Lung (tissue), 12 donors: ENCODE results near the gene KATNIP. TPM values are rescaled to one million over a fixed set of nuclear protein-coding genes. Genes with fewer than 3 reads are reported as not detected.

ENCODE experiments used
- ATAC-seq: fragments of 200-7000 bp; cut with Tn5 transposase; one replicate; pipeline ENCODE4 v1.9.1; 2020; ENCODE audit warnings: moderate number of reproducible peaks; ENCODE audit not compliant: insufficient read depth, low FRiP score
- DNase-seq, 3 donors: peaks; one replicate each; pipeline ENCODE4 v3.0.0-alpha.2; 2013 to 2017
- H3K27ac ChIP-seq, 2 donors: one replicate each; pipeline ENCODE4 v1.5.1; 2013; ENCODE audit warnings: mild to moderate bottlenecking in 2 of 2, moderate library complexity in 2 of 2, control low read depth in 1 of 2, inconsistent platforms in 1 of 2, low read depth in 1 of 2, low read length in 1 of 2
- H3K27me3 ChIP-seq, 3 donors: one replicate each; pipeline ENCODE4 v1.5.1; 2013; ENCODE audit warnings: low read length in 2 of 3; ENCODE audit not compliant: control insufficient read depth in 3 of 3, insufficient read depth in 3 of 3
- H3K36me3 ChIP-seq, 4 donors: one replicate each; pipeline ENCODE4 v1.5.1; 2013; ENCODE audit warnings: low read length in 4 of 4, mild to moderate bottlenecking in 1 of 4, moderate library complexity in 1 of 4; ENCODE audit not compliant: control insufficient read depth in 4 of 4, insufficient read depth in 4 of 4
- H3K4me1 ChIP-seq, 5 donors: one replicate each; pipeline ENCODE4 v1.5.1; 2013; ENCODE audit warnings: low read length in 5 of 5, mild to moderate bottlenecking in 2 of 5, moderate library complexity in 1 of 5; ENCODE audit not compliant: control insufficient read depth in 5 of 5, insufficient read depth in 5 of 5
- H3K4me3 ChIP-seq: one replicate; pipeline ENCODE4 v1.5.1; 2013; ENCODE audit warnings: mild to moderate bottlenecking, control low read depth, moderate library complexity
- H3K9ac ChIP-seq, 2 donors: one replicate each; pipeline ENCODE4 v1.5.1; 2013; ENCODE audit warnings: low read length in 2 of 2, control low read depth in 1 of 2; ENCODE audit not compliant: insufficient read depth in 1 of 2
- H3K9me3 ChIP-seq, 4 donors: one replicate each; pipeline ENCODE4 v1.5.1; 2013; ENCODE audit warnings: low read length in 3 of 4, mild to moderate bottlenecking in 1 of 4, moderate library complexity in 1 of 4; ENCODE audit not compliant: control insufficient read depth in 4 of 4, insufficient read depth in 3 of 4
- WGBS, 2 donors: extraction: QIAGEN DNeasy Blood & Tissue Kit; methylation state at CpG; one replicate each; pipeline ENCODE4 v1.1.7; 2013; 5-methylcytosine and 5-hydroxymethylcytosine counted together
- polyA plus RNA-seq, 2 donors: library from polyadenylated mRNA; stranded (reverse); fragments of 200-250 nt; gene quantifications; one replicate each; pipeline ENCODE4 v1.2.1, GENCODE V29; 2013
- total RNA-seq, 2 donors: library from RNA; depleted of rRNA in 1 of 2; stranded (reverse); fragments of >200 nt in 1 of 2; gene quantifications; one replicate each; pipeline ENCODE4 v1.2.1, GENCODE V29; 2014 to 2021
- TF ChIP-seq, protein P1 (sequence below): IDR thresholded peaks from 2 replicates; pipeline ENCODE4 v1.5.1; 2012; ENCODE audit warnings: mild to moderate bottlenecking; ENCODE audit errors: control extremely low read depth, extremely low read depth
- donor health status: control.
- donor health status: control.
- donor health status: Bipolar disorder and iron deficiency.
- donor health status: healthy.
- donor health status: DM: yes; HTN: yes; CAD: no.

Gene KATNIP
- total and polyA plus RNA-seq, 4 donors: 9.7 to 46.4 (median 24.3) TPM

DNA sequence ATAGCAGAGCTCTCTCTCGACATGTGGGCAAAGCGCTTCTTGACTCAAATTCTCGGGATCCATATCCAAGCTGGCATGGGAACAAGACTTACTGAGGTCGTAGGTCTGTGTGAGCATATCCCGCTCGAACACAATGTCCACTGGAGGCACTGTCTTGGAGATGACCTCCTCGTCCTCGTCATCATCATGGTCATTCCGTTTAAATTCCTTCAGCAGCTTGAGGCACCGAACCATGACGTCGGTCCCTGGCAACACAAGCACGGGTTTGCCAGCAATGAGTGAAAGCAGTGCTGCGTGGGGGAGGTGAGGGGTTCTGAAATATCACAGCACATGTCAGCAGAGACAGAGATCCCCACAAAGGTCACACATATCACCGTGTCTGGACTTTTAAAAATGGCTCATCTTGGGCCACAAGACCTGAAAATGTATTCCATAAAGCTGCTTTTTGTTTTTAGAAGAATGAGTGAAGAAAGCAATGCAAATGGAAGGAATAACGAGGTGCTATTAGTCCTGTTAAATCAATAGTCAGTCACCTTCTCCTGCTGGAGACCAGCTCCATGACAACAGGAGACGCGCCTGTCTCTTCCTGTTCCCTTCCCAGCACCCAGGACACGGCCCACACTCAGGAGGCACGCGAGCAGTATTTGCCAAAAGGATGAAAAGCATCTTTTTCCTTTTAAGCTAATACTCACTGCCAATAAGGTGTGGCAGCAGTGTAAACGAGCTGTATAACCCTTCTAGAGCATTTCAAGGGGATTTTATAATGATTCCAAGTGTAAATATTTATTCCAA lies 38.1 kb upstream of the KATNIP start:
- H3K27ac ChIP-seq: peak overlapping the region in 1 of 2 donors; percentile 51
- H3K4me1 ChIP-seq: no peaks in the 10 kb centered on the region
- TF ChIP-seq, protein P1, sequence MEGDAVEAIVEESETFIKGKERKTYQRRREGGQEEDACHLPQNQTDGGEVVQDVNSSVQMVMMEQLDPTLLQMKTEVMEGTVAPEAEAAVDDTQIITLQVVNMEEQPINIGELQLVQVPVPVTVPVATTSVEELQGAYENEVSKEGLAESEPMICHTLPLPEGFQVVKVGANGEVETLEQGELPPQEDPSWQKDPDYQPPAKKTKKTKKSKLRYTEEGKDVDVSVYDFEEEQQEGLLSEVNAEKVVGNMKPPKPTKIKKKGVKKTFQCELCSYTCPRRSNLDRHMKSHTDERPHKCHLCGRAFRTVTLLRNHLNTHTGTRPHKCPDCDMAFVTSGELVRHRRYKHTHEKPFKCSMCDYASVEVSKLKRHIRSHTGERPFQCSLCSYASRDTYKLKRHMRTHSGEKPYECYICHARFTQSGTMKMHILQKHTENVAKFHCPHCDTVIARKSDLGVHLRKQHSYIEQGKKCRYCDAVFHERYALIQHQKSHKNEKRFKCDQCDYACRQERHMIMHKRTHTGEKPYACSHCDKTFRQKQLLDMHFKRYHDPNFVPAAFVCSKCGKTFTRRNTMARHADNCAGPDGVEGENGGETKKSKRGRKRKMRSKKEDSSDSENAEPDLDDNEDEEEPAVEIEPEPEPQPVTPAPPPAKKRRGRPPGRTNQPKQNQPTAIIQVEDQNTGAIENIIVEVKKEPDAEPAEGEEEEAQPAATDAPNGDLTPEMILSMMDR: no peak
- ATAC-seq (no peak), DNase-seq (no peak)
- no peak overlapping the region for H3K4me3 ChIP-seq
- H3K9ac ChIP-seq: no peak overlapping the region
- H3K9me3 ChIP-seq: peaks cover 0 to 3% (median 0%) of the 10 kb centered on the region in 4 donors
- H3K36me3 ChIP-seq: peaks cover 12 to 53% (median 39%) of the 10 kb centered on the region in 4 donors
- H3K27me3 ChIP-seq: no peaks in the 10 kb centered on the region
- 88 to 91% methylated on average over 22 of the region's 22 CpGs for WGBS, 2 donors

DNA sequence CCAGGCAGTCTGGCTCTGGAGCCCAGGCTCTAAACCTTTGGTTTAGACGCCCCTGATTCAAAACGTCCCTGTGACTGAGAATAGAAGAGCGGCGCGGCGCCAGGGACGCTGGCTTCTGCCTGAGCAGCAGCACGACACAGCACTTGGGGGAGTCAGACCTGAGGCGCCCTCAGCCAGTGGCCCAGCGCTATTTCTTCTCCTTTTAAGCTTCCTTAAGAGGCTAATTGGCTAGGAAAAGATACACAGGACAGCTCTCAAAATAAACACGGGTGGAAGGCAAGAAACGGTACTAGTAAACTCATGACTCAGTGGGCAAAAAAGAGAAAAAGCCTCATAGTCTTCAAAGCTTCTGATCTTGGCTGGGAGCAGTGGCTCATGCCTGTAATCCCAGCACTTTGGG lies 35.1 kb upstream of the KATNIP start:
- Histone ChIP-seq H3K9me3 (peaks cover 0 to 3% (median 0%) of the 10 kb centered on the region in 4 donors), H3K9ac (no peak overlapping the region), H3K36me3 (peaks cover 2 to 52% (median 38%) of the 10 kb centered on the region in 4 donors), H3K4me3 (no peak overlapping the region), H3K27me3 (no peaks in the 10 kb centered on the region), H3K27ac (peak overlapping the region in 1 of 2 donors; percentile 36), H3K4me1 (no peaks in the 10 kb centered on the region)
- DNase-seq: no peak
- WGBS, 2 donors: 89 to 92% methylated on average over 12 of the region's 12 CpGs
- no peak for ATAC-seq
- TF ChIP-seq, protein P1: no peak

DNA sequence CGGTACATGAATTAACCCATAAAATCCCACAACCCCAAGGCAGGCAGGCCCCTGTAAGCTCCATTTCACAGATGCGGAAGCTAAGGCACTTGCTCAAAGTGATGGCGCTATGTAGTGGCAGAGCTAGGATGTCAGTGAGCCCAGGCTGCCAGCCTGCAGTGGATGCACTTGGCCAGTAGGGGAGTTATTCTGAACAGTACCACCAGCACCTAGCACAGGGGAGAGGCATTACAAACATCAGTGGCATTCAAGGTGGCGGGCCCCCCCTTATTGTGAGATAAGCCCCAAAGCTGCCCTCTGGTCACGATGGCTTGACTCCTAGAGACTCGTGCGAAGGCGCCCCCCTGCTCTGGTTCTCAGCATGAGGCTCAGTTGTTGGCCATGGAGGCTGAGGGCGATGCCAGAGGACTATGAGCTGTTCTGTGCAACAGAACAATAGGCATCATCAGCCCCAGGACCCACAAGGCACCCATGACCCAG lies 34.0 kb upstream of the KATNIP start:
- Histone ChIP-seq H3K36me3 (peaks cover 0 to 47% (median 33%) of the 10 kb centered on the region in 4 donors), H3K4me3 (no peak overlapping the region), H3K27ac (peak overlapping the region in 1 of 2 donors; percentile 43), H3K4me1 (peaks cover 0 to 6% (median 0%) of the 10 kb centered on the region in 5 donors), H3K9me3 (peaks cover 0 to 3% (median 0%) of the 10 kb centered on the region in 4 donors), H3K9ac (no peak overlapping the region), H3K27me3 (no peaks in the 10 kb centered on the region)
- ATAC-seq: no peak
- DNase-seq: no peak
- 93 to 98% methylated on average over 9 of the region's 9 CpGs for WGBS, 2 donors
- TF ChIP-seq, protein P1: no peak
